KMS-11 (cell line): ENCODE results near the gene EFTUD2.

ENCODE experiments used
- H2AFZ ChIP-seq: fragments of 200-600 bp; sonication (generic); 2 replicates; pipeline ENCODE4 v1.6.1; 2016; ENCODE audit warnings: antibody characterized with exemption, mixed run types, low read depth
- H3K27ac ChIP-seq: fragments of 200-600 bp; sonication (generic); 2 replicates; pipeline ENCODE4 v1.6.1; 2016; ENCODE audit warnings: mild to moderate bottlenecking, mixed run types
- H3K27me3 ChIP-seq: fragments of 200-600 bp; sonication (generic); 2 replicates; pipeline ENCODE4 v1.6.1; 2017; ENCODE audit warnings: mild to moderate bottlenecking, low read depth, mixed run types, moderate library complexity; ENCODE audit not compliant: insufficient read depth
- H3K36me3 ChIP-seq: fragments of 200-600 bp; sonication (generic); 2 replicates; pipeline ENCODE4 v1.6.1; 2017; ENCODE audit warnings: mild to moderate bottlenecking, mixed run types; ENCODE audit not compliant: insufficient read depth
- H3K4me1 ChIP-seq: fragments of 200-600 bp; sonication (generic); 2 replicates; pipeline ENCODE4 v1.6.1; 2016; ENCODE audit warnings: mild to moderate bottlenecking, low read depth, mixed run types; ENCODE audit not compliant: poor library complexity, severe bottlenecking
- H3K4me2 ChIP-seq: fragments of 200-600 bp; sonication (generic); 2 replicates; pipeline ENCODE4 v1.7.0; 2016; ENCODE audit warnings: mild to moderate bottlenecking, mixed run types
- H3K4me3 ChIP-seq: fragments of 200-600 bp; sonication (generic); IDR thresholded peaks from 2 replicates; pipeline ENCODE4 v1.6.1; 2017; ENCODE audit warnings: low read depth, low read length, mixed read lengths; ENCODE audit not compliant: insufficient read depth
- H3K79me2 ChIP-seq: fragments of 200-600 bp; sonication (generic); 2 replicates; pipeline ENCODE4 v1.6.1; 2016; ENCODE audit warnings: low read depth, mixed run types; ENCODE audit not compliant: insufficient read depth
- H3K9ac ChIP-seq: fragments of 200-600 bp; sonication (generic); 2 replicates; pipeline ENCODE4 v1.6.1; 2016; ENCODE audit warnings: mild to moderate bottlenecking, mixed run types
- H4K20me1 ChIP-seq: fragments of 200-600 bp; sonication (generic); 2 replicates; pipeline ENCODE4 v1.6.1; 2016; ENCODE audit warnings: mild to moderate bottlenecking, mixed run types; ENCODE audit not compliant: insufficient read depth
- CTCF ChIP-seq: fragments of 200-600 bp; sonication (generic); conservative IDR thresholded peaks from 2 replicates; pipeline ENCODE4 v1.6.1; 2017; ENCODE audit warnings: low read depth, mild to moderate bottlenecking, antibody characterized with exemption, low read length, moderate library complexity, mixed read lengths

EFTUD2 gene

DNA sequence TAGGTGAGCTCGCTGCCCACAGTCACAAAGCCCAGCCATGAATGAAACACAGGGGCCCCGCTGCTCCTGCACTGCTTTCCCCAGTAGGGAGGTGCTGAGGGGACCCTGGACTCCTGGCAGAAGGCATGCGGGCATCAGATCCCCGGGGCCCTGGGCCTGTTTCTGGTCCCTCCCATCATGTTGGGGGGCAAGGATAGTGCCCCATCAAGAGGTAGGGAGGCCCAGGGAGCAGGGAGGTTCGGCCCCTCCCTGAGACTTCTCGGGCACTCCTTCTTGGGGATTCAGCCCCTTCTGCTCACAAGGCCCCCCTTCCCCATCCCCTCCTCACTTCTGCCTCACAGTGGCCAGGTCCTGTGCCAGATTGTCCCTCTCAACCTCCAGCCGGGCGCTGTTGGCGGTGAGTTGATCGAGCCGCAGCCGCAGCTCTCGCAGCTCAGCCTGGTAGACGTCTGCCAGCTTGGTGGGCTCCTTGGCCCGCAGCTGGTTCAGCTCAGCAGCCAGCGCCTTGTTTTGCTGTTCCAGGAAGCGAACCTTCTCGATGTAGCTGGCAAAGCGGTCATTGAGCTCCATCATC, 15.5 kb upstream of the EFTUD2 start:
- Histone ChIP-seq H3K9ac (no peak overlapping the region), H2AFZ (no peak overlapping the region), H3K4me3 (no peak overlapping the region), H3K36me3 (no peaks in the 10 kb centered on the region), H3K27me3 (peaks cover 28% of the 10 kb centered on the region), H3K4me1 (peaks cover 2% of the 10 kb centered on the region), H3K79me2 (no peaks in the 10 kb centered on the region), H4K20me1 (no peaks in the 10 kb centered on the region), H3K4me2 (no peak overlapping the region), H3K27ac (no peak overlapping the region)
- TF ChIP-seq CTCF = no peak

DNA sequence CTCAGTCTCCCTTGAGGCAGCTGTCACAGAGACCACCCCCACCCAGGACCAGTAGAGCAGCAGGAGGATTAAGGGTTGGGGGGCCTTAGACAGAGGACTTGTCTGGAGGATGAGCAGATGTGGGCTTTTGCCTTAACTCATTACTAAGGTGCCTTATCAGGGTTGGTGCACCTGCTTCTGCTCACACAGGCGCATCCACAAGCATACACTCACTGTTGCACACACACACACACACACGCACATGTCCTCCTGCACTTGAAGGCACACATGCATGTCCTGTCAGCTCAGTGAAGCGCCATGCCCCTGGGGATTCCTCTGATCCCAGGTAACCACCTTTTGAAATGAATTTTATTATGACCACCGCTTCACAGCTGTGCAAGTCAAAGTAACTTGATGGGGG, 14.9 kb upstream of the EFTUD2 start:
- Histone ChIP-seq H3K36me3 (no peaks in the 10 kb centered on the region), H3K4me2 (no peak overlapping the region), H3K4me1 (no peaks in the 10 kb centered on the region), H3K79me2 (no peaks in the 10 kb centered on the region), H2AFZ (no peak overlapping the region), H3K9ac (no peak overlapping the region), H3K27me3 (peaks cover 28% of the 10 kb centered on the region), H4K20me1 (no peaks in the 10 kb centered on the region), H3K27ac (no peak overlapping the region), H3K4me3 (no peak overlapping the region)
- TF ChIP-seq CTCF = no peak

GRCh38 chr17:44913676-44914075, 14.4 kb upstream of the EFTUD2 start:
- Histone ChIP-seq H3K4me2 (no peak overlapping the region), H3K27ac (no peak overlapping the region), H3K4me3 (no peak overlapping the region), H3K36me3 (no peaks in the 10 kb centered on the region), H3K9ac (no peak overlapping the region), H3K27me3 (peaks cover 28% of the 10 kb centered on the region), H2AFZ (peak overlapping the region; percentile 23; the same call in 1 of the 2 replicates), H3K79me2 (no peaks in the 10 kb centered on the region), H4K20me1 (no peaks in the 10 kb centered on the region), H3K4me1 (no peaks in the 10 kb centered on the region)
- no peak for TF ChIP-seq CTCF

- no peak overlapping the region for H3K4me3 ChIP-seq
- no peak overlapping the region for H3K4me2 ChIP-seq
- no peak overlapping the region for H3K27ac ChIP-seq
- H3K36me3 ChIP-seq = no peaks in the 10 kb centered on the region
- peaks cover 28% of the 10 kb centered on the region for H3K27me3 ChIP-seq
- no peak overlapping the region for H3K9ac ChIP-seq
- no peak overlapping the region for H2AFZ ChIP-seq
- H3K4me1 ChIP-seq = no peaks in the 10 kb centered on the region
- H4K20me1 ChIP-seq = no peaks in the 10 kb centered on the region
- TF ChIP-seq CTCF = no peak
- no peaks in the 10 kb centered on the region for H3K79me2 ChIP-seq
Observed at GRCh38 chr17:44912763-44913544, 13.7 kb upstream of the EFTUD2 start.
